Adrenal gland (tissue), 12 donors: ENCODE data around the gene VMO1. TPM values are rescaled to one million over a fixed set of nuclear protein-coding genes. Genes with fewer than 3 reads are reported as not detected.

Source experiments
- DNase-seq, 7 donors: peaks; one replicate each; pipeline ENCODE4 v3.0.0-alpha.2; 2019 to 2020
- H3K27ac ChIP-seq, 5 donors: fragments of 200-600 bp; sonication (generic) in 4 of 5; 1 replicate in 3 of 5; 2 replicates in 2 of 5; pipeline versions ENCODE4 v1.5.1 to v1.8.0; 2016 to 2020; ENCODE audit warnings: mild to moderate bottlenecking in 1 of 5
- H3K27me3 ChIP-seq: fragments of 200-600 bp; 2 replicates; pipeline ENCODE4 v1.8.0; 2021
- H3K36me3 ChIP-seq, 2 donors: fragments of 200-600 bp; replicated peaks in 1 of 2; 1 replicate in 1 of 2; 2 replicates in 1 of 2; pipeline versions ENCODE4 v1.5.1 to v1.8.0; 2018 to 2022
- H3K4me1 ChIP-seq, 2 donors: fragments of 200-600 bp; replicated peaks in 1 of 2; 1 replicate in 1 of 2; 2 replicates in 1 of 2; pipeline versions ENCODE4 v1.5.1 to v1.8.0; 2018 to 2021
- H3K4me3 ChIP-seq, 4 donors: fragments of 200-600 bp; sonication (generic) in 3 of 4; one replicate each; pipeline ENCODE4 v1.5.1; 2016 to 2018
- H3K9me3 ChIP-seq, 3 donors: fragments of 200-600 bp; sonication (generic) in 1 of 3; replicated peaks in 1 of 3; 1 replicate in 2 of 3; 2 replicates in 1 of 3; pipeline versions ENCODE4 v1.5.1 to v1.8.0; 2016 to 2021
- CTCF ChIP-seq, 6 experiments: fragments of 450-650 bp in 4 of 6; fragments of 200-600 bp in 2 of 6; sonication (generic) in 1 of 6; IDR thresholded peaks; 1 replicate in 5 of 6; 2 replicates in 1 of 6; pipeline versions ENCODE4 v1.5.1 to v1.8.0; 2016 to 2021; ENCODE audit warnings: antibody characterized with exemption in 6 of 6, mild to moderate bottlenecking in 2 of 6, moderate library complexity in 1 of 6
- POLR2A ChIP-seq, 2 donors: fragments of 450-650 bp; IDR thresholded peaks; one replicate each; pipeline ENCODE4 v1.6.1; 2017; ENCODE audit warnings: antibody characterized with exemption in 2 of 2, mild to moderate bottlenecking in 2 of 2, moderate library complexity in 1 of 2
- WGBS, 4 donors: extraction: QIAGEN DNeasy Blood & Tissue Kit in 2 of 4; methylation state at CpG; one replicate each; pipeline versions ENCODE4 v1.1.5 to v1.1.7; 2013 to 2017; 5-methylcytosine and 5-hydroxymethylcytosine counted together
- intact Hi-C, 2 donors: fragments of 100-400 bp; cut with DNase I; formaldehyde crosslinking; loops; one replicate each; pipeline versions ENCODE4 v1.14.1 to v1.15.0; 2022 to 2023
- polyA plus RNA-seq, 3 donors: library from polyadenylated mRNA; stranded (reverse); fragments of 200-250 nt in 2 of 3; fragments of 350-450 nt in 1 of 3; fragmentation: Illumina TruSeq in 1 of 3; extraction: RNeasy Lipid Tissue Mini Kit (QIAGEN cat#74804) in 1 of 3; gene quantifications; one replicate each; pipeline ENCODE4 v1.2.3, GENCODE V29; 2013 to 2014
- total RNA-seq, 9 donors: library from RNA; depleted of rRNA in 4 of 9; stranded (reverse); fragments of >200 nt in 4 of 9; fragments of 120-200 nt in 1 of 9; fragmentation: NEBNext Ultra II Directional in 1 of 9; extraction: Animal tissue kit (Norgen Biotek cat#: 25700) in 1 of 9; gene quantifications; one replicate each; pipeline versions ENCODE4 v1.1.0 to v1.2.4, GENCODE V29; 2013 to 2023
- donor health status: healthy with polysubstance abuse.
- donor health status: Bipolar disorder and iron deficiency.
- donor health status: DM: yes; HTN: yes; CAD: no.
- donor health status: DM: no; HTN: no; CAD: no.
- donor health status: DM: no; HTN: no; CAD: no.
- donor health status: DM: yes; HTN: yes; CAD: no.

Gene VMO1
- total and polyA plus RNA-seq, 12 donors: 0.50 to 9.6 (median 4.4) TPM; not detected in 1

- no peak for DNase-seq
- Histone ChIP-seq H3K9me3 (no peaks in the 10 kb centered on the region), H3K4me1 (no peaks in the 10 kb centered on the region), H3K27ac (no peak overlapping the region), H3K4me3 (no peak overlapping the region), H3K27me3 (no peaks in the 10 kb centered on the region), H3K36me3 (no peaks in the 10 kb centered on the region)
- TF ChIP-seq POLR2A (IDR thresholded peaks at IDR 0.05) (no peak), CTCF (IDR thresholded peaks at IDR 0.05) (no peak)
- intact Hi-C loops: no loop called here
- 73 to 93% (median 84%) methylated on average over 2 of the region's 2 CpGs for WGBS, 4 donors
Observed at GRCh38 chr17:4769628-4770027, 16.5 kb downstream of the VMO1 start.

DNA sequence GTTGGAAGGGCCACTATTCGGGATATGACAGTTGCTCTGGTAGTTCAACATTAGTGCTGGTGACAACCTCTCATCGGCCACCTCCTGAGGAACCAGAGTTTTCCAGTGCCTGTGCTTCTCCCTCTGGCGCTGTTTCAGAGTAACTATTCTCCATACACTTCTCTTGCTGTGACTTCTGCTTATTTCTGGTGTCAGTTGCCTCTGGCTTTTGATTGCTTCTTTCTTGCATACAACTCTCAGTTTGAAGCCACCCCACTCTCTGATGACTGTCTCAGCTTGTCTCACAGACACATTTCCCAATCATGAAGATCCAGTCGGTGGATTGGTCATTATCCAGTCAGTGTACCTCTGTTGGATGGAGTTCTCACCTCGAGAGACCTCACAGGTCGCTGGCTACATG lies 17.9 kb downstream of the VMO1 start:
- Histone ChIP-seq H3K9me3 (no peaks in the 10 kb centered on the region), H3K4me3 (no peak overlapping the region), H3K27me3 (no peaks in the 10 kb centered on the region), H3K27ac (peak overlapping the region in 2 of 5 donors; percentile 30 to 53), H3K36me3 (no peaks in the 10 kb centered on the region), H3K4me1 (no peaks in the 10 kb centered on the region)
- intact Hi-C loops: no loop called here
- 65 to 75% (median 73%) methylated on average over 6 of the region's 6 CpGs for WGBS, 4 donors
- TF ChIP-seq POLR2A (IDR thresholded peaks at IDR 0.05): no peak
- TF ChIP-seq CTCF (IDR thresholded peaks at IDR 0.05): no peak
- peak in 1 of 7 donors; percentile 26 for DNase-seq

DNA sequence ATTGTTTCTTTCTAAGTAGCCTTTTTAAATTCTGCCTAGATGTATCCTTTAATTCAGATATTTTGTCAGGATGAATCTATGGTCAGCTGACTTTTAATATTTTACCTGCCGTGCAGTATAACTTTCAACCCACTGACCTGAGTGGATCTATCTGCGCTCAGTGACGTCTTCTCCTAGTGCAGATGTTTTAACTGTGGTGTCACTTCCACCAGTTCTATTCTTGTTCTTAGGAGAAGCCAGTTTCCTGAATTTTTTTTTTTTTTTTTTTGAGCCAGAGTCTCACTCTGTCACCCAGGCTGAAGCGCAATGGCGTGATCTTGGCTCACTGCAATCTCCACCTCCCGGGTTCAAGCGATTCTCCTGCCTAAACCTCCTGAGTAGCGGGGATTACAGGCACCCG lies 19.4 kb downstream of the VMO1 start:
- Histone ChIP-seq H3K4me1 (no peaks in the 10 kb centered on the region), H3K27ac (peak overlapping the region in 3 of 5 donors; percentile 50 to 80 (median 68))

GRCh38 chr17:4766201-4766600 lies 20.0 kb downstream of the VMO1 start:
- peak in 1 of 7 donors; percentile 51 for DNase-seq
- Histone ChIP-seq H3K9me3 (no peaks in the 10 kb centered on the region), H3K27me3 (no peaks in the 10 kb centered on the region), H3K4me3 (no peak overlapping the region), H3K27ac (peak overlapping the region in 4 of 5 donors; percentile 55 to 80 (median 66)), H3K4me1 (no peaks in the 10 kb centered on the region), H3K36me3 (no peaks in the 10 kb centered on the region)
- intact Hi-C loops: no loop called here
- TF ChIP-seq POLR2A (IDR thresholded peaks at IDR 0.05): no peak
- no peak for TF ChIP-seq CTCF (IDR thresholded peaks at IDR 0.05)
- WGBS, 4 donors: 65 to 77% (median 71%) methylated on average over 3 of the region's 3 CpGs

More for the DNA sequence above, 19.4 kb downstream of the VMO1 start:
- TF ChIP-seq CTCF (IDR thresholded peaks at IDR 0.05): no peak
- TF ChIP-seq POLR2A (IDR thresholded peaks at IDR 0.05): no peak
- no peak overlapping the region for H3K4me3 ChIP-seq
- DNase-seq: no peak
- WGBS, 4 donors: 65 to 83% (median 69%) methylated on average over 9 of the region's 9 CpGs
- H3K27me3 ChIP-seq: no peaks in the 10 kb centered on the region
- H3K9me3 ChIP-seq: no peaks in the 10 kb centered on the region
- no peaks in the 10 kb centered on the region for H3K36me3 ChIP-seq
- intact Hi-C loops: no loop called here
